Testis (tissue), 3 donors: ENCODE data around the gene ECT2. TPM values are rescaled to one million over a fixed set of nuclear protein-coding genes. Genes with fewer than 3 reads are reported as not detected.

Experiments used
- DNase-seq: peaks from one replicate; pipeline ENCODE4 v3.0.0-alpha.2; 2019
- H3K27ac ChIP-seq, 2 donors: fragments of 200-600 bp; sonication (generic); one replicate each; pipeline ENCODE4 v1.5.1; 2019
- H3K27me3 ChIP-seq: fragments of 200-600 bp; sonication (generic); one replicate; pipeline ENCODE4 v1.5.1; 2019
- H3K36me3 ChIP-seq: fragments of 200-600 bp; sonication (generic); one replicate; pipeline ENCODE4 v1.5.1; 2017; ENCODE audit warnings: low read depth; ENCODE audit errors: missing control alignments
- H3K4me1 ChIP-seq: fragments of 200-600 bp; sonication (generic); one replicate; pipeline ENCODE4 v1.5.1; 2019
- H3K4me3 ChIP-seq, 2 donors: fragments of 200-600 bp; sonication (generic); one replicate each; pipeline ENCODE4 v1.5.1; 2017 to 2019
- H3K9me3 ChIP-seq: fragments of 200-600 bp; sonication (generic); one replicate; pipeline ENCODE4 v1.5.1; 2017
- CTCF ChIP-seq, 3 experiments: fragments of 450-650 bp in 2 of 3; fragments of 200-600 bp in 1 of 3; sonication (generic) in 1 of 3; IDR thresholded peaks; one replicate each; pipeline ENCODE4 v1.5.1; 2016 to 2019; ENCODE audit warnings: antibody characterized with exemption in 3 of 3, mild to moderate bottlenecking in 2 of 3, moderate library complexity in 1 of 3
- POLR2A ChIP-seq: fragments of 450-650 bp; IDR thresholded peaks from one replicate; pipeline ENCODE4 v1.6.1; 2017; ENCODE audit warnings: antibody characterized with exemption, mild to moderate bottlenecking, moderate library complexity
- WGBS, 2 donors: methylation state at CpG; one replicate each; pipeline ENCODE4 v1.1.5; 2018; 5-methylcytosine and 5-hydroxymethylcytosine counted together
- intact Hi-C: fragments of 100-400 bp; cut with DNase I; formaldehyde crosslinking; loops from one replicate; pipeline ENCODE4 v1.15.1; 2023; ENCODE audit warnings: low total_unique reads
- polyA plus RNA-seq: library from polyadenylated mRNA; stranded (reverse); fragments of 350-450 nt; fragmentation: Illumina TruSeq; extraction: RNeasy Lipid Tissue Mini Kit (QIAGEN cat#74804); gene quantifications from one replicate; pipeline ENCODE4 v1.2.3, GENCODE V29; 2014; ENCODE audit warnings: low read depth, low replicate concordance; ENCODE audit not compliant: insufficient read depth
- total RNA-seq, 2 donors: library from RNA; depleted of rRNA; stranded (reverse); fragments of >200 nt; gene quantifications; one replicate each; pipeline ENCODE4 v1.2.3, GENCODE V29; 2016

Gene ECT2
- total and polyA plus RNA-seq, 3 donors from 2014 or later: 20.8 to 33.3 (median 21.9) TPM

GRCh38 chr3:172814738-172815137 lies 64.2 kb downstream of the ECT2 start:
- no peak for TF ChIP-seq POLR2A
- no peak for TF ChIP-seq CTCF (IDR thresholded peaks at IDR 0.05)
- no peak overlapping the region for H3K4me3 ChIP-seq
- intact Hi-C loops: no loop called here
- no peaks in the 10 kb centered on the region for H3K36me3 ChIP-seq
- 81 to 82% methylated on average over 1 of the region's 1 CpG for WGBS, 2 donors
- no peaks in the 10 kb centered on the region for H3K4me1 ChIP-seq
- no peak for DNase-seq
- no peak overlapping the region for H3K27ac ChIP-seq
- H3K27me3 ChIP-seq: no peaks in the 10 kb centered on the region
- H3K9me3 ChIP-seq: no peaks in the 10 kb centered on the region

- intact Hi-C loops: no loop called here
- no peak for TF ChIP-seq CTCF (IDR thresholded peaks at IDR 0.05)
- no peak for TF ChIP-seq POLR2A
- no peak for DNase-seq
- no peak overlapping the region for H3K27ac ChIP-seq
- no peaks in the 10 kb centered on the region for H3K9me3 ChIP-seq
- no peak overlapping the region for H3K4me3 ChIP-seq
- H3K36me3 ChIP-seq: no peaks in the 10 kb centered on the region
- H3K27me3 ChIP-seq: no peaks in the 10 kb centered on the region
- H3K4me1 ChIP-seq: no peaks in the 10 kb centered on the region
- WGBS, 2 donors: 74 to 82% methylated on average over 4 of the region's 4 CpGs
Measured at GRCh38 chr3:172815857-172816256, 65.3 kb downstream of the ECT2 start.

GRCh38 chr3:172816281-172816680 lies 65.8 kb downstream of the ECT2 start:
- TF ChIP-seq CTCF (IDR thresholded peaks at IDR 0.05): no peak
- TF ChIP-seq POLR2A: no peak
- intact Hi-C loops: no loop called here
- Histone ChIP-seq H3K27me3 (no peaks in the 10 kb centered on the region), H3K36me3 (no peaks in the 10 kb centered on the region), H3K27ac (no peak overlapping the region), H3K9me3 (no peaks in the 10 kb centered on the region), H3K4me1 (no peaks in the 10 kb centered on the region), H3K4me3 (no peak overlapping the region)
- no peak for DNase-seq

- H3K27ac ChIP-seq: no peak overlapping the region
- no peaks in the 10 kb centered on the region for H3K4me1 ChIP-seq
- intact Hi-C loops: no loop called here
- WGBS, 2 donors: 88 to 94% methylated on average over 2 of the region's 2 CpGs
- no peak overlapping the region for H3K4me3 ChIP-seq
- H3K27me3 ChIP-seq: no peaks in the 10 kb centered on the region
- no peak for DNase-seq
- TF ChIP-seq POLR2A: no peak
- TF ChIP-seq CTCF (IDR thresholded peaks at IDR 0.05): no peak
- H3K9me3 ChIP-seq: no peaks in the 10 kb centered on the region
- H3K36me3 ChIP-seq: no peaks in the 10 kb centered on the region
Measured at GRCh38 chr3:172816968-172817367, 66.4 kb downstream of the ECT2 start.

- H3K36me3 ChIP-seq: no peaks in the 10 kb centered on the region
- DNase-seq: no peak
- H3K9me3 ChIP-seq: no peaks in the 10 kb centered on the region
- WGBS, 2 donors: 36 to 59% methylated on average over 2 of the region's 2 CpGs
- H3K4me1 ChIP-seq: no peaks in the 10 kb centered on the region
- intact Hi-C loops: no loop called here
- H3K27me3 ChIP-seq: no peaks in the 10 kb centered on the region
- TF ChIP-seq CTCF (IDR thresholded peaks at IDR 0.05): no peak
- no peak for TF ChIP-seq POLR2A
- no peak overlapping the region for H3K4me3 ChIP-seq
- H3K27ac ChIP-seq: no peak overlapping the region
Measured at GRCh38 chr3:172820492-172820891, 70.0 kb downstream of the ECT2 start.
